ENCODE results near the gene ATP2B2.

- TF ChIP-seq, protein P1, sequence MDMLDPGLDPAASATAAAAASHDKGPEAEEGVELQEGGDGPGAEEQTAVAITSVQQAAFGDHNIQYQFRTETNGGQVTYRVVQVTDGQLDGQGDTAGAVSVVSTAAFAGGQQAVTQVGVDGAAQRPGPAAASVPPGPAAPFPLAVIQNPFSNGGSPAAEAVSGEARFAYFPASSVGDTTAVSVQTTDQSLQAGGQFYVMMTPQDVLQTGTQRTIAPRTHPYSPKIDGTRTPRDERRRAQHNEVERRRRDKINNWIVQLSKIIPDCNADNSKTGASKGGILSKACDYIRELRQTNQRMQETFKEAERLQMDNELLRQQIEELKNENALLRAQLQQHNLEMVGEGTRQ (IDR thresholded peaks at IDR 0.05) = no peak
- no peak for TF ChIP-seq CTCF (IDR thresholded peaks at IDR 0.05)
- no peak for TF ChIP-seq EP300 (IDR thresholded peaks at IDR 0.05)
- no peak for TF ChIP-seq CBX2 (IDR thresholded peaks at IDR 0.05; ENCODE audit: borderline replicate concordance, low read depth)
- no peak for TF ChIP-seq SMC3 (IDR thresholded peaks at IDR 0.05)
- no peak for TF ChIP-seq POLR2A (IDR thresholded peaks at IDR 0.05; ENCODE audit: low read length)
These were observed 176.8 kb downstream of the ATP2B2 start for GRCh38 chr3:10328460-10329071.
